Left colon (tissue), 2 donors: ENCODE measurements around the gene SIRPB1. TPM values are rescaled to one million over a fixed set of nuclear protein-coding genes. Genes with fewer than 3 reads are reported as not detected.
"Not testable (repeated sequence)": the region's sequence is repeated elsewhere in the genome, so short reads cannot be mapped to it uniquely, and the experiment has no call there.

ENCODE experiments used
- ATAC-seq: fragments of 200-7000 bp; cut with Tn5 transposase; one replicate; pipeline ENCODE4 v1.9.1; 2020; ENCODE audit warnings: mild to moderate bottlenecking, moderate library complexity
- DNase-seq, 2 donors: peaks; one replicate each; pipeline ENCODE4 v3.0.0-alpha.2; 2020
- intact Hi-C, 2 donors: fragments of 100-400 bp; cut with DNase I in 1 of 2; cut with micrococcal nuclease in 1 of 2; formaldehyde crosslinking; loops; one replicate each; pipeline versions ENCODE4 v1.11.2 to v1.14.0; 2022; cut with DNase I, micrococcal nuclease
- total RNA-seq, 2 donors: library from RNA; stranded (reverse); fragmentation: NEBNext Ultra II Directional; extraction: Animal tissue kit (Norgen Biotek cat#: 25700); gene quantifications; one replicate each; pipeline ENCODE4 v1.2.1, GENCODE V29; 2021
- donor health status: DM: no; HTN: no; CAD: no.
- donor health status: DM: yes; HTN: yes; CAD: no.

Gene SIRPB1
- total RNA-seq, 2 donors from 2014 or later: 0.37 to 1.8 TPM

GRCh38 chr20:1618954-1619540 is 762 bp downstream of the SIRPB1 start:
- ATAC-seq (no peak), DNase-seq (no peak)
- intact Hi-C loops: no loop called here

- ATAC-seq (no peak), DNase-seq (no peak)
- intact Hi-C loops: no loop called here
These were observed 1.3 kb downstream of the SIRPB1 start for GRCh38 chr20:1618479-1618878.

GRCh38 chr20:1616858-1617434 is 2.9 kb downstream of the SIRPB1 start:
- DNase-seq (no peak), ATAC-seq (no peak)
- intact Hi-C loops: no loop called here

- ATAC-seq, intact Hi-C loops, DNase-seq: not testable (repeated sequence)
These were observed 9.4 kb downstream of the SIRPB1 start for GRCh38 chr20:1610404-1610803.

- ATAC-seq, intact Hi-C loops, DNase-seq: not testable (repeated sequence)
These were observed 11.0 kb downstream of the SIRPB1 start for GRCh38 chr20:1608678-1609347.

- intact Hi-C loops: no loop called here
- DNase-seq (no peak), ATAC-seq (no peak)
These were observed 19.1 kb downstream of the SIRPB1 start for GRCh38 chr20:1600736-1601135.

- intact Hi-C loops: no loop called here
These were observed 24.5 kb downstream of the SIRPB1 start for GRCh38 chr20:1595333-1595732.

GRCh38 chr20:1588533-1589460 is 31.0 kb downstream of the SIRPB1 start:
- peak; percentile 65 for ATAC-seq
- peak in 1 of 2 donors; percentile 18 for DNase-seq
- intact Hi-C loops: no loop called here

More at GRCh38 chr20:1595333-1595732, 24.5 kb downstream of the SIRPB1 start:
- ATAC-seq (no peak), DNase-seq (no peak)

GRCh38 chr20:1587781-1588532 is 31.9 kb downstream of the SIRPB1 start:
- no peak for ATAC-seq
- intact Hi-C loops: no loop called here
- DNase-seq: no peak

- DNase-seq: no peak
- no peak for ATAC-seq
- intact Hi-C loops: no loop called here
These were observed 40.3 kb downstream of the SIRPB1 start for GRCh38 chr20:1579488-1579887.

- intact Hi-C loops: no loop called here
- ATAC-seq (no peak), DNase-seq (no peak)
These were observed 41.9 kb downstream of the SIRPB1 start for GRCh38 chr20:1577906-1578305.

- intact Hi-C loops, DNase-seq, ATAC-seq: not testable (repeated sequence)
These were observed 42.5 kb downstream of the SIRPB1 start for GRCh38 chr20:1577313-1577712.

- DNase-seq: no peak
- intact Hi-C loops: no loop called here
- ATAC-seq: no peak
These were observed 43.2 kb downstream of the SIRPB1 start for GRCh38 chr20:1576641-1577040.

- ATAC-seq, intact Hi-C loops, DNase-seq: not testable (repeated sequence)
These were observed 43.8 kb downstream of the SIRPB1 start for GRCh38 chr20:1576003-1576402.

GRCh38 chr20:1571583-1571982 is 48.2 kb downstream of the SIRPB1 start:
- ATAC-seq, intact Hi-C loops, DNase-seq: not testable (repeated sequence)
